Liver (tissue), 9 donors: ENCODE measurements around the gene EP400. TPM values are rescaled to one million over a fixed set of nuclear protein-coding genes. Genes with fewer than 3 reads are reported as not detected.

Experiments used
- DNase-seq: peaks from one replicate; pipeline ENCODE4 v3.0.0-alpha.2; 2017; ENCODE audit warnings: low spot score
- H3K27ac ChIP-seq, 2 donors: one replicate each; pipeline ENCODE4 v1.7.0; 2013; ENCODE audit warnings: inconsistent platforms in 2 of 2, low read length in 2 of 2, control low read depth in 1 of 2, low read depth in 1 of 2, mild to moderate bottlenecking in 1 of 2
- H3K27me3 ChIP-seq, 4 donors: one replicate each; pipeline versions ENCODE4 v1.6.1 to v1.7.0; 2013; ENCODE audit warnings: low read length in 3 of 4, inconsistent platforms in 1 of 4, mild to moderate bottlenecking in 1 of 4, moderate library complexity in 1 of 4; ENCODE audit not compliant: control insufficient read depth in 4 of 4, insufficient read depth in 4 of 4
- H3K36me3 ChIP-seq, 4 donors: one replicate each; pipeline versions ENCODE4 v1.6.1 to v1.7.0; 2013; ENCODE audit warnings: low read length in 3 of 4, mild to moderate bottlenecking in 3 of 4, low read depth in 1 of 4, moderate library complexity in 1 of 4; ENCODE audit not compliant: control insufficient read depth in 4 of 4, insufficient read depth in 3 of 4
- H3K4me1 ChIP-seq, 4 donors: one replicate each; pipeline versions ENCODE4 v1.6.1 to v1.7.0; 2013; ENCODE audit warnings: low read length in 3 of 4, mild to moderate bottlenecking in 3 of 4, moderate library complexity in 1 of 4; ENCODE audit not compliant: control insufficient read depth in 4 of 4, insufficient read depth in 4 of 4
- H3K4me3 ChIP-seq, 3 donors: one replicate each; pipeline versions ENCODE4 v1.6.1 to v1.7.0; 2013; ENCODE audit warnings: low read length in 3 of 3, control low read depth in 1 of 3, low read depth in 1 of 3, mild to moderate bottlenecking in 1 of 3
- H3K9ac ChIP-seq, 2 donors: one replicate each; pipeline ENCODE4 v1.7.0; 2013; ENCODE audit warnings: low read length in 2 of 2, mild to moderate bottlenecking in 2 of 2, moderate library complexity in 2 of 2, control low read depth in 1 of 2, low read depth in 1 of 2
- H3K9me3 ChIP-seq, 4 donors: one replicate each; pipeline versions ENCODE4 v1.6.1 to v1.7.0; 2013; ENCODE audit warnings: low read length in 3 of 4; ENCODE audit not compliant: control insufficient read depth in 4 of 4
- FOXA2 ChIP-seq: IDR thresholded peaks from 2 replicates; pipeline ENCODE4 v1.6.1; 2016; ENCODE audit warnings: antibody characterized with exemption
- HNF4A ChIP-seq, 2 donors: conservative IDR thresholded peaks; 2 replicates each; pipeline ENCODE4 v1.6.1; 2016; ENCODE audit warnings: antibody characterized with exemption in 2 of 2, mild to moderate bottlenecking in 2 of 2
- HNF4G ChIP-seq: IDR thresholded peaks from 2 replicates; pipeline ENCODE4 v1.6.1; 2016; ENCODE audit warnings: antibody characterized with exemption
- JUND ChIP-seq, 2 donors: IDR thresholded peaks; 2 replicates each; pipeline ENCODE4 v1.6.1; 2016; ENCODE audit warnings: antibody characterized with exemption in 2 of 2
- NR2F2 ChIP-seq: IDR thresholded peaks from 2 replicates; pipeline ENCODE4 v1.6.1; 2016; ENCODE audit warnings: antibody characterized with exemption
- RAD21 ChIP-seq, 2 donors: IDR thresholded peaks; 2 replicates each; pipeline ENCODE4 v1.6.1; 2016; ENCODE audit warnings: antibody characterized with exemption in 2 of 2, mild to moderate bottlenecking in 2 of 2
- RXRA ChIP-seq, 2 donors: IDR thresholded peaks; 2 replicates each; pipeline ENCODE4 v1.6.1; 2017 to 2018; ENCODE audit warnings: antibody characterized with exemption in 2 of 2, mild to moderate bottlenecking in 1 of 2
- SP1 ChIP-seq: IDR thresholded peaks from 2 replicates; pipeline ENCODE4 v1.6.1; 2018; ENCODE audit warnings: antibody characterized with exemption, mild to moderate bottlenecking
- TAF1 ChIP-seq: conservative IDR thresholded peaks from 2 replicates; pipeline ENCODE4 v1.6.1; 2016; ENCODE audit warnings: antibody characterized with exemption, mild to moderate bottlenecking
- YY1 ChIP-seq: IDR thresholded peaks from 2 replicates; pipeline ENCODE4 v1.6.1; 2016; ENCODE audit warnings: antibody characterized with exemption, mild to moderate bottlenecking
- WGBS: extraction: QIAGEN DNeasy Blood & Tissue Kit; methylation state at CpG from one replicate; pipeline ENCODE4 v1.1.7; 2013; 5-methylcytosine and 5-hydroxymethylcytosine counted together
- polyA plus RNA-seq, 2 donors: library from polyadenylated mRNA; stranded (reverse) in 1 of 2; unstranded in 1 of 2; fragments of 200-250 nt in 1 of 2; fragments of >200 nt in 1 of 2; fragmentation: Nextera tagmentation in 1 of 2; extraction: Ambion mirVana in 1 of 2; gene quantifications; one replicate each; pipeline versions ENCODE4 v1.2.1 to v1.2.3, GENCODE V29; 2013 to 2015
- total RNA-seq, 2 donors: library from RNA; depleted of rRNA; stranded (reverse); fragments of >200 nt; gene quantifications; one replicate each; pipeline ENCODE4 v1.2.3, GENCODE V29; 2014
- TF ChIP-seq, protein P1 (sequence below): IDR thresholded peaks from 2 replicates; pipeline ENCODE4 v1.6.1; 2016; ENCODE audit warnings: antibody characterized with exemption
- TF ChIP-seq, protein P2 (sequence below): IDR thresholded peaks from 2 replicates; pipeline ENCODE4 v1.6.1; 2016; ENCODE audit warnings: antibody characterized with exemption
- TF ChIP-seq, protein P3 (sequence below): IDR thresholded peaks from 2 replicates; pipeline ENCODE4 v1.6.1; 2016; ENCODE audit warnings: antibody characterized with exemption
- TF ChIP-seq, protein P4 (sequence below): IDR thresholded peaks from 2 replicates; pipeline ENCODE4 v1.6.1; 2016; ENCODE audit warnings: antibody characterized with exemption, mild to moderate bottlenecking
- TF ChIP-seq, protein P5 (sequence below): fragments of 150-350 bp; IDR thresholded peaks from 2 replicates; pipeline ENCODE4 v1.5.1; 2017; ENCODE audit warnings: improper control_type of control experiment, low read depth, low read length; ENCODE audit not compliant: missing input control
- donor health status: healthy.
- donor health status: healthy.
- donor health status: healthy.
- donor health status: healthy.
- donor health status: healthy.

Gene EP400
- total and polyA plus RNA-seq, 4 donors = 4.7 to 12.4 (median 7.1) TPM

DNA sequence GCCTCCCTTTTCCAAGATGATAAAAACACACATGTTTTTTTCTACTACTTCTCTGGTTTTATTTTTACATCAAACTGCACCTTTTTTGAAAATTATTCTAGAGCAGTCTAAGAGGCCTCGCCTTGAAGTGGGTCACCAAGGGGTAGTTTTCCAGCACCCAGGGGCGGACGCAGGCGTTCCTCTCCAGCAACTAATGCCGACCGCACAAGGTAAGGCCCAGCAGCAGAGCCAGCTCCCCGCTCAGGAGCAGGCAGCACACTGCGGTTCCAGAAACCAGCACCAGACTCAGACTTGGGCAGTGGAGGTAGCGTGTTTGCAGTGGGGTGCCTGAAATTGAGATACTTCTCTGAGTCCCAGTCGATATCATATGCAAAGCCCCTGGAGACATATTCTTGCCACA lies 31.6 kb downstream of the EP400 start:
- Histone ChIP-seq H3K27me3 (no peaks in the 10 kb centered on the region), H3K9me3 (no peaks in the 10 kb centered on the region), H3K27ac (no peak overlapping the region), H3K4me1 (no peaks in the 10 kb centered on the region), H3K4me3 (no peak overlapping the region), H3K36me3 (peaks cover 7 to 35% (median 19%) of the 10 kb centered on the region in 4 donors), H3K9ac (no peak overlapping the region)
- WGBS = 98% methylated on average over 10 of the region's 10 CpGs
- TF ChIP-seq YY1 = no peak
- no peak for TF ChIP-seq HNF4G
- TF ChIP-seq, protein P1, sequence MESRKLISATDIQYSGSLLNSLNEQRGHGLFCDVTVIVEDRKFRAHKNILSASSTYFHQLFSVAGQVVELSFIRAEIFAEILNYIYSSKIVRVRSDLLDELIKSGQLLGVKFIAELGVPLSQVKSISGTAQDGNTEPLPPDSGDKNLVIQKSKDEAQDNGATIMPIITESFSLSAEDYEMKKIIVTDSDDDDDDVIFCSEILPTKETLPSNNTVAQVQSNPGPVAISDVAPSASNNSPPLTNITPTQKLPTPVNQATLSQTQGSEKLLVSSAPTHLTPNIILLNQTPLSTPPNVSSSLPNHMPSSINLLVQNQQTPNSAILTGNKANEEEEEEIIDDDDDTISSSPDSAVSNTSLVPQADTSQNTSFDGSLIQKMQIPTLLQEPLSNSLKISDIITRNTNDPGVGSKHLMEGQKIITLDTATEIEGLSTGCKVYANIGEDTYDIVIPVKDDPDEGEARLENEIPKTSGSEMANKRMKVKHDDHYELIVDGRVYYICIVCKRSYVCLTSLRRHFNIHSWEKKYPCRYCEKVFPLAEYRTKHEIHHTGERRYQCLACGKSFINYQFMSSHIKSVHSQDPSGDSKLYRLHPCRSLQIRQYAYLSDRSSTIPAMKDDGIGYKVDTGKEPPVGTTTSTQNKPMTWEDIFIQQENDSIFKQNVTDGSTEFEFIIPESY = no peak
- TF ChIP-seq, protein P2, sequence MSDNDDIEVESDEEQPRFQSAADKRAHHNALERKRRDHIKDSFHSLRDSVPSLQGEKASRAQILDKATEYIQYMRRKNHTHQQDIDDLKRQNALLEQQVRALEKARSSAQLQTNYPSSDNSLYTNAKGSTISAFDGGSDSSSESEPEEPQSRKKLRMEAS = no peak
- TF ChIP-seq, protein P3, sequence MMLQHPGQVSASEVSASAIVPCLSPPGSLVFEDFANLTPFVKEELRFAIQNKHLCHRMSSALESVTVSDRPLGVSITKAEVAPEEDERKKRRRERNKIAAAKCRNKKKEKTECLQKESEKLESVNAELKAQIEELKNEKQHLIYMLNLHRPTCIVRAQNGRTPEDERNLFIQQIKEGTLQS = no peak
- no peak for TF ChIP-seq NR2F2
- no peak for TF ChIP-seq RXRA (IDR thresholded peaks at IDR 0.05)
- no peak for TF ChIP-seq HNF4A (conservative IDR thresholded peaks at IDR 0.05)
- TF ChIP-seq, protein P4, sequence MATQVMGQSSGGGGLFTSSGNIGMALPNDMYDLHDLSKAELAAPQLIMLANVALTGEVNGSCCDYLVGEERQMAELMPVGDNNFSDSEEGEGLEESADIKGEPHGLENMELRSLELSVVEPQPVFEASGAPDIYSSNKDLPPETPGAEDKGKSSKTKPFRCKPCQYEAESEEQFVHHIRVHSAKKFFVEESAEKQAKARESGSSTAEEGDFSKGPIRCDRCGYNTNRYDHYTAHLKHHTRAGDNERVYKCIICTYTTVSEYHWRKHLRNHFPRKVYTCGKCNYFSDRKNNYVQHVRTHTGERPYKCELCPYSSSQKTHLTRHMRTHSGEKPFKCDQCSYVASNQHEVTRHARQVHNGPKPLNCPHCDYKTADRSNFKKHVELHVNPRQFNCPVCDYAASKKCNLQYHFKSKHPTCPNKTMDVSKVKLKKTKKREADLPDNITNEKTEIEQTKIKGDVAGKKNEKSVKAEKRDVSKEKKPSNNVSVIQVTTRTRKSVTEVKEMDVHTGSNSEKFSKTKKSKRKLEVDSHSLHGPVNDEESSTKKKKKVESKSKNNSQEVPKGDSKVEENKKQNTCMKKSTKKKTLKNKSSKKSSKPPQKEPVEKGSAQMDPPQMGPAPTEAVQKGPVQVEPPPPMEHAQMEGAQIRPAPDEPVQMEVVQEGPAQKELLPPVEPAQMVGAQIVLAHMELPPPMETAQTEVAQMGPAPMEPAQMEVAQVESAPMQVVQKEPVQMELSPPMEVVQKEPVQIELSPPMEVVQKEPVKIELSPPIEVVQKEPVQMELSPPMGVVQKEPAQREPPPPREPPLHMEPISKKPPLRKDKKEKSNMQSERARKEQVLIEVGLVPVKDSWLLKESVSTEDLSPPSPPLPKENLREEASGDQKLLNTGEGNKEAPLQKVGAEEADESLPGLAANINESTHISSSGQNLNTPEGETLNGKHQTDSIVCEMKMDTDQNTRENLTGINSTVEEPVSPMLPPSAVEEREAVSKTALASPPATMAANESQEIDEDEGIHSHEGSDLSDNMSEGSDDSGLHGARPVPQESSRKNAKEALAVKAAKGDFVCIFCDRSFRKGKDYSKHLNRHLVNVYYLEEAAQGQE = no peak
- no peak for TF ChIP-seq TAF1
- TF ChIP-seq RAD21 (IDR thresholded peaks at IDR 0.05) = no peak
- DNase-seq = no peak

DNA sequence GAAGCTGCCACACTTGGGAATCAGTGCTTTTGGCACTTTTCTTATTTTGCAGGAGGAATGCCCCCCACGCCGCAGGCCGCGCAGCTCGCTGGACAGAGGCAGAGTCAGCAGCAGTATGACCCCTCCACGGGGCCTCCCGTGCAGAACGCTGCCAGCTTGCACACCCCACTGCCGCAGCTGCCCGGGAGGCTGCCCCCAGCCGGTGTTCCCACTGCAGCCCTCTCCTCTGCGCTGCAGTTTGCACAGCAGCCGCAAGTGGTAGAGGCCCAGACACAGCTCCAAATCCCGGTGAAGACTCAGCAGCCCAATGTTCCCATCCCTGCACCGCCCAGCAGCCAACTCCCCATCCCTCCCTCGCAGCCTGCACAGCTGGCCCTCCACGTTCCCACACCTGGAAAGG lies 32.3 kb downstream of the EP400 start:
- 97% methylated on average over 17 of the region's 17 CpGs for WGBS
- Histone ChIP-seq H3K27me3 (no peaks in the 10 kb centered on the region), H3K4me1 (no peaks in the 10 kb centered on the region), H3K36me3 (peaks cover 7 to 35% (median 22%) of the 10 kb centered on the region in 4 donors), H3K27ac (no peak overlapping the region), H3K9me3 (no peaks in the 10 kb centered on the region), H3K9ac (no peak overlapping the region), H3K4me3 (no peak overlapping the region)
- TF ChIP-seq, protein P3 = no peak
- TF ChIP-seq, protein P2 = no peak
- TF ChIP-seq JUND (IDR thresholded peaks at IDR 0.05) (no peak), FOXA2 (no peak), SP1 (no peak)
- TF ChIP-seq, protein P1 = no peak
- TF ChIP-seq, protein P5, sequence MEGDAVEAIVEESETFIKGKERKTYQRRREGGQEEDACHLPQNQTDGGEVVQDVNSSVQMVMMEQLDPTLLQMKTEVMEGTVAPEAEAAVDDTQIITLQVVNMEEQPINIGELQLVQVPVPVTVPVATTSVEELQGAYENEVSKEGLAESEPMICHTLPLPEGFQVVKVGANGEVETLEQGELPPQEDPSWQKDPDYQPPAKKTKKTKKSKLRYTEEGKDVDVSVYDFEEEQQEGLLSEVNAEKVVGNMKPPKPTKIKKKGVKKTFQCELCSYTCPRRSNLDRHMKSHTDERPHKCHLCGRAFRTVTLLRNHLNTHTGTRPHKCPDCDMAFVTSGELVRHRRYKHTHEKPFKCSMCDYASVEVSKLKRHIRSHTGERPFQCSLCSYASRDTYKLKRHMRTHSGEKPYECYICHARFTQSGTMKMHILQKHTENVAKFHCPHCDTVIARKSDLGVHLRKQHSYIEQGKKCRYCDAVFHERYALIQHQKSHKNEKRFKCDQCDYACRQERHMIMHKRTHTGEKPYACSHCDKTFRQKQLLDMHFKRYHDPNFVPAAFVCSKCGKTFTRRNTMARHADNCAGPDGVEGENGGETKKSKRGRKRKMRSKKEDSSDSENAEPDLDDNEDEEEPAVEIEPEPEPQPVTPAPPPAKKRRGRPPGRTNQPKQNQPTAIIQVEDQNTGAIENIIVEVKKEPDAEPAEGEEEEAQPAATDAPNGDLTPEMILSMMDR = no peak
- no peak for DNase-seq
